Endothelial cell of umbilical vein (primary cell): ENCODE measurements around the gene SLC46A1.

Experiments
- EZH2 ChIP-seq: IDR thresholded peaks from 2 replicates; pipeline ENCODE4 v1.6.1; 2012; ENCODE audit warnings: borderline replicate concordance, low read depth, mild to moderate bottlenecking, moderate library complexity, low read length, inconsistent platforms; ENCODE audit not compliant: severe bottlenecking
- FOS ChIP-seq: IDR thresholded peaks from 2 replicates; pipeline ENCODE4 v1.6.1; 2011; ENCODE audit warnings: mild to moderate bottlenecking, low read length, moderate library complexity, borderline replicate concordance; ENCODE audit not compliant: insufficient read depth
- GATA2 ChIP-seq: IDR thresholded peaks from 2 replicates; pipeline ENCODE4 v1.7.0; 2011; ENCODE audit warnings: low read depth, mild to moderate bottlenecking, moderate library complexity, mixed read lengths, low read length; ENCODE audit not compliant: insufficient read length, insufficient read depth
- JUN ChIP-seq: IDR thresholded peaks from 2 replicates; pipeline ENCODE4 v1.6.1; 2011; ENCODE audit warnings: borderline replicate concordance, low read depth; ENCODE audit not compliant: insufficient read length, insufficient read depth
- MYC ChIP-seq: IDR thresholded peaks from one replicate; pipeline ENCODE4 v1.6.1; 2011; ENCODE audit warnings: mild to moderate bottlenecking, low read depth, low read length
- POLR2A ChIP-seq: IDR thresholded peaks from 2 replicates; pipeline ENCODE4 v1.6.1; 2012; ENCODE audit warnings: low read depth, mild to moderate bottlenecking, control low read depth, low read length
- POLR2AphosphoS5 ChIP-seq: IDR thresholded peaks from 2 replicates; pipeline ENCODE4 v1.6.1; 2012; ENCODE audit warnings: low read depth, mild to moderate bottlenecking, control low read depth, low read length, moderate library complexity; ENCODE audit not compliant: insufficient read depth
- TF ChIP-seq, protein P1 (sequence below), 2 donors: IDR thresholded peaks; 1 replicate in 1 of 2; 2 replicates in 1 of 2; pipeline ENCODE4 v1.5.1; 2011; ENCODE audit warnings: low read length in 2 of 2, mild to moderate bottlenecking in 2 of 2, moderate library complexity in 2 of 2, control low read depth in 1 of 2, inconsistent platforms in 1 of 2, low read depth in 1 of 2; ENCODE audit not compliant: insufficient read depth in 1 of 2; ENCODE audit errors: extremely low read depth in 1 of 2
- TF ChIP-seq, protein P2 (sequence below): IDR thresholded peaks from 2 replicates; pipeline ENCODE4 v1.6.1; 2011; ENCODE audit not compliant: insufficient read depth, insufficient read length

DNA sequence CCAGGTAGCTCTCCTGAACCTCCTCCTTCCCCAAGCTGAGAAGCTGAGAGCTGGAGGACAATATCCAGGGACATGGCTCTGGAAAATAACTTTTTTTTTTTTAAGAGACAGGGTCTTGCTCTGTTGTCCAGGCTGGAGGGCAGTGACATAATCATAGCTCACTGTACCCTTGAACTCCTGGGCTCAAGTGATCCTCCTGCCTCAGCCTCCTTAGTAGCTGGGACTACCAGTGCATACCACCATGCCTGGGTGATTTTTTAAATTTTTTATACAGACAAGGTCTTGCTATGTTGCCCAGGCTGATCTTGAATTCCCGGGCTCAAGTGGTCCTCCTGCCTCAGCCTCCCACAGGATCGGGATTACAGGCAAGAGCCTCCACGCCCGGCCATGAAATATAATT, 6.2 kb downstream of the SLC46A1 start:
- TF ChIP-seq EZH2, result no peak
- TF ChIP-seq, protein P1, sequence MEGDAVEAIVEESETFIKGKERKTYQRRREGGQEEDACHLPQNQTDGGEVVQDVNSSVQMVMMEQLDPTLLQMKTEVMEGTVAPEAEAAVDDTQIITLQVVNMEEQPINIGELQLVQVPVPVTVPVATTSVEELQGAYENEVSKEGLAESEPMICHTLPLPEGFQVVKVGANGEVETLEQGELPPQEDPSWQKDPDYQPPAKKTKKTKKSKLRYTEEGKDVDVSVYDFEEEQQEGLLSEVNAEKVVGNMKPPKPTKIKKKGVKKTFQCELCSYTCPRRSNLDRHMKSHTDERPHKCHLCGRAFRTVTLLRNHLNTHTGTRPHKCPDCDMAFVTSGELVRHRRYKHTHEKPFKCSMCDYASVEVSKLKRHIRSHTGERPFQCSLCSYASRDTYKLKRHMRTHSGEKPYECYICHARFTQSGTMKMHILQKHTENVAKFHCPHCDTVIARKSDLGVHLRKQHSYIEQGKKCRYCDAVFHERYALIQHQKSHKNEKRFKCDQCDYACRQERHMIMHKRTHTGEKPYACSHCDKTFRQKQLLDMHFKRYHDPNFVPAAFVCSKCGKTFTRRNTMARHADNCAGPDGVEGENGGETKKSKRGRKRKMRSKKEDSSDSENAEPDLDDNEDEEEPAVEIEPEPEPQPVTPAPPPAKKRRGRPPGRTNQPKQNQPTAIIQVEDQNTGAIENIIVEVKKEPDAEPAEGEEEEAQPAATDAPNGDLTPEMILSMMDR (IDR thresholded peaks at IDR 0.05; ENCODE audit: extremely low read depth in 1 of 2, insufficient read depth in 1 of 2, low read depth in 1 of 2, low read length in 2 of 2), result no peak
- TF ChIP-seq, protein P2, sequence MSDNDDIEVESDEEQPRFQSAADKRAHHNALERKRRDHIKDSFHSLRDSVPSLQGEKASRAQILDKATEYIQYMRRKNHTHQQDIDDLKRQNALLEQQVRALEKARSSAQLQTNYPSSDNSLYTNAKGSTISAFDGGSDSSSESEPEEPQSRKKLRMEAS, result no peak
- no peak for TF ChIP-seq POLR2A
- no peak for TF ChIP-seq MYC
- TF ChIP-seq FOS, result no peak
- no peak for TF ChIP-seq JUN
- TF ChIP-seq POLR2AphosphoS5, result no peak
- TF ChIP-seq GATA2, result no peak
